HepG2 (cell line): ENCODE results near the gene AHNAK. TPM values are rescaled to one million over a fixed set of nuclear protein-coding genes. Genes with fewer than 3 reads are reported as not detected.

ENCODE experiments used
- AGO1 ChIP-seq: fragments of 200-400 bp; formaldehyde crosslinking; IDR thresholded peaks from 2 replicates; pipeline ENCODE4 v1.6.1; 2017; ENCODE audit warnings: mild to moderate bottlenecking, low read depth, low read length, moderate library complexity; ENCODE audit not compliant: poor library complexity, severe bottlenecking
- BHLHE40 ChIP-seq: IDR thresholded peaks from 2 replicates; pipeline ENCODE4 v1.6.1; 2011; ENCODE audit warnings: low read length, improper control_type of control experiment
- ESRRA ChIP-seq: sonication (generic); formaldehyde crosslinking; IDR thresholded peaks from 2 replicates; pipeline ENCODE4 v1.5.1; 2020; ENCODE audit warnings: mild to moderate bottlenecking, low read depth, missing genetic modification reagents
- HNRNPH1 ChIP-seq: fragments of 200-400 bp; formaldehyde crosslinking; optimal IDR thresholded peaks from 2 replicates; pipeline ENCODE3; 2017; ENCODE audit warnings: mild to moderate bottlenecking, low read depth, low read length
- IKZF4 ChIP-seq: sonication (generic); formaldehyde crosslinking; IDR thresholded peaks from 2 replicates; pipeline ENCODE4 v1.5.1; 2020; ENCODE audit warnings: borderline replicate concordance, mild to moderate bottlenecking, low read depth, missing genetic modification reagents; ENCODE audit errors: not compliant biosample characterization
- MAFG ChIP-seq: sonication (generic); formaldehyde crosslinking; IDR thresholded peaks from 2 replicates; pipeline ENCODE4 v1.5.1; 2020; ENCODE audit warnings: mild to moderate bottlenecking, missing genetic modification reagents
- MED8 ChIP-seq: sonication (generic); formaldehyde crosslinking; IDR thresholded peaks from 2 replicates; pipeline ENCODE4 v1.8.1; 2023; ENCODE audit warnings: mild to moderate bottlenecking, missing genetic modification reagents; ENCODE audit not compliant: insufficient replicate concordance
- MLLT10 ChIP-seq: sonication (generic); formaldehyde crosslinking; IDR thresholded peaks from 2 replicates; pipeline ENCODE4 v1.4.0; 2020; ENCODE audit warnings: missing genetic modification reagents
- MXI1 ChIP-seq: IDR thresholded peaks from 3 replicates; pipeline ENCODE4 v1.6.1; 2012; ENCODE audit warnings: low read depth, low read length, inconsistent platforms, borderline replicate concordance
- NFE2L1 ChIP-seq: sonication (generic); formaldehyde crosslinking; IDR thresholded peaks from 2 replicates; pipeline ENCODE4 v1.4.0; 2020; ENCODE audit warnings: missing genetic modification reagents, mild to moderate bottlenecking, borderline replicate concordance
- NR2F6 ChIP-seq, 2 experiments: IDR thresholded peaks; 2 replicates each; pipeline ENCODE4 v1.6.1; 2016; ENCODE audit warnings: antibody characterized with exemption in 1 of 2, mild to moderate bottlenecking in 1 of 2
- RFX1 ChIP-seq: fragments of 450-650 bp; IDR thresholded peaks from 2 replicates; pipeline ENCODE4 v1.6.1; 2017
- SNAI1 ChIP-seq: sonication (generic); formaldehyde crosslinking; IDR thresholded peaks from 2 replicates; pipeline ENCODE4 v1.5.0; 2020; ENCODE audit warnings: mild to moderate bottlenecking, missing genetic modification reagents, borderline replicate concordance
- XRCC5 ChIP-seq: fragments of 200-400 bp; formaldehyde crosslinking; optimal IDR thresholded peaks from 2 replicates; pipeline ENCODE3; 2017; ENCODE audit warnings: mild to moderate bottlenecking, low read length
- ZMYM2 ChIP-seq: sonication (generic); formaldehyde crosslinking; IDR thresholded peaks from 2 replicates; pipeline ENCODE4 v1.8.0; 2022; ENCODE audit warnings: mild to moderate bottlenecking, missing genetic modification reagents
- ZNF224 ChIP-seq: sonication (generic); formaldehyde crosslinking; IDR thresholded peaks from 2 replicates; pipeline ENCODE4 v1.5.0; 2020; ENCODE audit warnings: mild to moderate bottlenecking, missing genetic modification reagents
- polyA plus RNA-seq, 8 experiments: library from polyadenylated mRNA; depleted of rRNA in 3 of 8; stranded (reverse) in 7 of 8; unstranded in 1 of 8; fragments of >200 nt; fragmentation: Illumina TruSeq in 4 of 8; extraction: Trizol in 4 of 8; gene quantifications; 2 replicates each; pipeline versions ENCODE4 v1.2.1 to v1.2.3, GENCODE V29; 2011 to 2016; ENCODE audit warnings: low read depth in 4 of 8, missing spikeins in 1 of 8, mixed read lengths in 1 of 8; ENCODE audit not compliant: insufficient read depth in 1 of 8
- total RNA-seq, 5 experiments: library from RNA; depleted of rRNA; stranded (reverse); fragments of >200 nt; fragmentation: Illumina TruSeq; extraction: Trizol; gene quantifications; 2 replicates each; pipeline ENCODE4 v1.2.3, GENCODE V29; 2016; ENCODE audit warnings: low read depth in 1 of 5
- TF ChIP-seq, protein P1 (sequence below): sonication (generic); formaldehyde crosslinking; IDR thresholded peaks from 2 replicates; pipeline ENCODE4 v1.8.1; 2023; ENCODE audit warnings: mild to moderate bottlenecking, inconsistent platforms, moderate library complexity, missing genetic modification reagents, borderline replicate concordance
- TF ChIP-seq, protein P2 (sequence below): sonication (generic); formaldehyde crosslinking; IDR thresholded peaks from 2 replicates; pipeline ENCODE4 v1.9.0; 2022; ENCODE audit warnings: low read depth, missing genetic modification reagents
- TF ChIP-seq, protein P3 (sequence below): sonication (generic); formaldehyde crosslinking; IDR thresholded peaks from 2 replicates; pipeline ENCODE4 v1.4.0; 2020; ENCODE audit warnings: mild to moderate bottlenecking, missing genetic modification reagents
- TF ChIP-seq, protein P4 (sequence below): sonication (generic); formaldehyde crosslinking; IDR thresholded peaks from 2 replicates; pipeline ENCODE4 v1.5.0; 2020; ENCODE audit warnings: missing genetic modification reagents
- TF ChIP-seq, protein P5 (sequence below): sonication (generic); formaldehyde crosslinking; IDR thresholded peaks from 2 replicates; pipeline ENCODE4 v1.4.0; 2020; ENCODE audit warnings: mild to moderate bottlenecking, missing genetic modification reagents

Gene AHNAK
- total and polyA plus RNA-seq, 2 of the 13 experiments (the other 11 are each of a cell fraction or from before 2014, with no cell fraction given) = 23.4 to 25.0 TPM

DNA sequence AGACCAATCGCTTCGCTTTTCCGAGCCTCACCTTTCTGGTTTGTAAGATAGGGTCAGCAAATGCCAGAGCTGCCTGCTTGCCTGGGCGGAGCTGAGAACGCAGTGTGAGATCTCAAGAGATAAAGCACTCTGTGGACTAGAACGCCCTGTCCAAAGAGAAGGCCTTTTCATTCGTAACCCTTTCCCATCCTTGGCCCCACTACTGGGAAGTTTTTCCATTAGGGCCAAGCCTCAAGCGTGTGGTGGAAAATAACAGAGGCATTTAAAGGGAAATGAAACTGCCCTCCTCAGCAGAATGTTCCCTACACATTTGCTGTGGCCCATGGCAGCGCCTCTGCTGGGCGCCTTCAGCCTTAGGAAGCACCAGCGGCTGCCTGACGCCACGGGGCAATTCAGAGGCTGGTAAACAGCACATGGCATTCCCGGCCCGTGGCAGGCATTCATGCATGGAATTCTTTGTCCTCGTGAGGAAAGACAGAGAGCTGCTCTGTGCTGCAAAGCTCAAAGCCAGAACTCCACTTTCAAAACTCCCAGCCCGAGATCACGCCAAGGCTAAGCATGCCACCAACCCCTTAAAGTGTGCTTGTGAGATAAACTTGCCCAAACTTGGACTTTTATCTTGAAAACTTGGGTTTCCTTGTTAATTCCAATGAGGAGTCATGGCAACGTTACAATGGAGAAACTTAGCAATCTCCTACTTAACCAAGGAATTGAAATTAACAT, 38.1 kb downstream of the AHNAK start (continued):
- TF ChIP-seq AGO1 = no peak
- peak; percentile 77 for TF ChIP-seq XRCC5
- TF ChIP-seq, protein P1, sequence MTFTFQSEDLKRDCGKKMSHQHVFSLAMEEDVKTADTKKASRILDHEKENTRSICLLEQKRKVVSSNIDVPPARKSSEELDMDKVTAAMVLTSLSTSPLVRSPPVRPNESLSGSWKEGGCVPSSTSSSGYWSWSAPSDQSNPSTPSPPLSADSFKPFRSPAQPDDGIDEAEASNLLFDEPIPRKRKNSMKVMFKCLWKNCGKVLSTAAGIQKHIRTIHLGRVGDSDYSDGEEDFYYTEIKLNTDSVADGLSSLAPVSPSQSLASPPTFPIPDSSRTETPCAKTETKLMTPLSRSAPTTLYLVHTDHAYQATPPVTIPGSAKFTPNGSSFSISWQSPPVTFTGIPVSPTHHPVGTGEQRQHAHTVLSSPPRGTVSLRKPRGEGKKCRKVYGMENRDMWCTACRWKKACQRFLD = no peak
- TF ChIP-seq, protein P2, sequence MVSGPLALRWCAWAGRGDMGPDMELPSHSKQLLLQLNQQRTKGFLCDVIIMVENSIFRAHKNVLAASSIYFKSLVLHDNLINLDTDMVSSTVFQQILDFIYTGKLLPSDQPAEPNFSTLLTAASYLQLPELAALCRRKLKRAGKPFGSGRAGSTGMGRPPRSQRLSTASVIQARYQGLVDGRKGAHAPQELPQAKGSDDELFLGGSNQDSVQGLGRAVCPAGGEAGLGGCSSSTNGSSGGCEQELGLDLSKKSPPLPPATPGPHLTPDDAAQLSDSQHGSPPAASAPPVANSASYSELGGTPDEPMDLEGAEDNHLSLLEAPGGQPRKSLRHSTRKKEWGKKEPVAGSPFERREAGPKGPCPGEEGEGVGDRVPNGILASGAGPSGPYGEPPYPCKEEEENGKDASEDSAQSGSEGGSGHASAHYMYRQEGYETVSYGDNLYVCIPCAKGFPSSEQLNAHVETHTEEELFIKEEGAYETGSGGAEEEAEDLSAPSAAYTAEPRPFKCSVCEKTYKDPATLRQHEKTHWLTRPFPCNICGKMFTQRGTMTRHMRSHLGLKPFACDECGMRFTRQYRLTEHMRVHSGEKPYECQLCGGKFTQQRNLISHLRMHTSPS (CRISPR knock-in tag) = peak; percentile 89
- peak; percentile 51; the same call in 1 of the 2 replicates for TF ChIP-seq ZMYM2
- TF ChIP-seq NFE2L1 (CRISPR knock-in tag) = no peak
- TF ChIP-seq MED8 (CRISPR knock-in tag) = no peak
- no peak for TF ChIP-seq ZNF224 (CRISPR knock-in tag)
- TF ChIP-seq, protein P3, sequence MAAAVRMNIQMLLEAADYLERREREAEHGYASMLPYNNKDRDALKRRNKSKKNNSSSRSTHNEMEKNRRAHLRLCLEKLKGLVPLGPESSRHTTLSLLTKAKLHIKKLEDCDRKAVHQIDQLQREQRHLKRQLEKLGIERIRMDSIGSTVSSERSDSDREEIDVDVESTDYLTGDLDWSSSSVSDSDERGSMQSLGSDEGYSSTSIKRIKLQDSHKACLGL (CRISPR knock-in tag) = no peak
- TF ChIP-seq MAFG (CRISPR knock-in tag) = no peak
- no peak for TF ChIP-seq MLLT10 (CRISPR knock-in tag)
- TF ChIP-seq NR2F6 (IDR thresholded peaks at IDR 0.05) = no peak
- 0 out of 2 replicates have a peak, but pooled peaks have one; percentile 23 for TF ChIP-seq NR2F6 (CRISPR knock-in tag; IDR thresholded peaks at IDR 0.05)
- TF ChIP-seq, protein P4, sequence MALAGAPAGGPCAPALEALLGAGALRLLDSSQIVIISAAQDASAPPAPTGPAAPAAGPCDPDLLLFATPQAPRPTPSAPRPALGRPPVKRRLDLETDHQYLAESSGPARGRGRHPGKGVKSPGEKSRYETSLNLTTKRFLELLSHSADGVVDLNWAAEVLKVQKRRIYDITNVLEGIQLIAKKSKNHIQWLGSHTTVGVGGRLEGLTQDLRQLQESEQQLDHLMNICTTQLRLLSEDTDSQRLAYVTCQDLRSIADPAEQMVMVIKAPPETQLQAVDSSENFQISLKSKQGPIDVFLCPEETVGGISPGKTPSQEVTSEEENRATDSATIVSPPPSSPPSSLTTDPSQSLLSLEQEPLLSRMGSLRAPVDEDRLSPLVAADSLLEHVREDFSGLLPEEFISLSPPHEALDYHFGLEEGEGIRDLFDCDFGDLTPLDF (CRISPR knock-in tag) = no peak
- TF ChIP-seq RFX1 = no peak
- peak; percentile 44; the same call in 1 of the 3 replicates for TF ChIP-seq MXI1
- TF ChIP-seq, protein P5, sequence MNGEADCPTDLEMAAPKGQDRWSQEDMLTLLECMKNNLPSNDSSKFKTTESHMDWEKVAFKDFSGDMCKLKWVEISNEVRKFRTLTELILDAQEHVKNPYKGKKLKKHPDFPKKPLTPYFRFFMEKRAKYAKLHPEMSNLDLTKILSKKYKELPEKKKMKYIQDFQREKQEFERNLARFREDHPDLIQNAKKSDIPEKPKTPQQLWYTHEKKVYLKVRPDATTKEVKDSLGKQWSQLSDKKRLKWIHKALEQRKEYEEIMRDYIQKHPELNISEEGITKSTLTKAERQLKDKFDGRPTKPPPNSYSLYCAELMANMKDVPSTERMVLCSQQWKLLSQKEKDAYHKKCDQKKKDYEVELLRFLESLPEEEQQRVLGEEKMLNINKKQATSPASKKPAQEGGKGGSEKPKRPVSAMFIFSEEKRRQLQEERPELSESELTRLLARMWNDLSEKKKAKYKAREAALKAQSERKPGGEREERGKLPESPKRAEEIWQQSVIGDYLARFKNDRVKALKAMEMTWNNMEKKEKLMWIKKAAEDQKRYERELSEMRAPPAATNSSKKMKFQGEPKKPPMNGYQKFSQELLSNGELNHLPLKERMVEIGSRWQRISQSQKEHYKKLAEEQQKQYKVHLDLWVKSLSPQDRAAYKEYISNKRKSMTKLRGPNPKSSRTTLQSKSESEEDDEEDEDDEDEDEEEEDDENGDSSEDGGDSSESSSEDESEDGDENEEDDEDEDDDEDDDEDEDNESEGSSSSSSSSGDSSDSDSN (CRISPR knock-in tag) = peak; percentile 64
- peak; percentile 71 for TF ChIP-seq BHLHE40
- TF ChIP-seq ESRRA (CRISPR knock-in tag) = no peak
- TF ChIP-seq HNRNPH1 = no peak
- no peak for TF ChIP-seq SNAI1 (CRISPR knock-in tag)
- no peak for TF ChIP-seq IKZF4 (CRISPR knock-in tag)
